Calu3 (cell line): Measurements from ENCODE around the gene MOAP1. TPM values are rescaled to one million over a fixed set of nuclear protein-coding genes. Genes with fewer than 3 reads are reported as not detected.

Experiments
- BruUV-seq: library from RNA; stranded (reverse); fragments of 400-500 nt; replicated peaks from 2 replicates; lab custom pipeline; 2021; lab: Mats Ljungman, UMichigan
- CTCF ChIA-PET: fragments of 300-600 bp; sonication (Branson Sonifier 250); formaldehyde crosslinking; loops from one replicate; lab custom pipeline; 2022; ENCODE audit warnings: antibody characterized with exemption; lab: Charles Lee
- DNase-seq: peaks from one replicate; pipeline ENCODE4 v3.0.0; 2022
- H3K27ac Mint-ChIP-seq: one replicate; pipeline ENCODE4 v1.8.0; 2022; ENCODE audit warnings: mixed read lengths; ENCODE audit not compliant: unreplicated experiment
- H3K27me3 Mint-ChIP-seq: one replicate; pipeline ENCODE4 v1.8.0; 2022; ENCODE audit warnings: mixed read lengths; ENCODE audit not compliant: unreplicated experiment
- H3K36me3 Mint-ChIP-seq: one replicate; pipeline ENCODE4 v1.8.0; 2022; ENCODE audit warnings: mild to moderate bottlenecking, moderate library complexity, mixed read lengths; ENCODE audit not compliant: insufficient read depth, unreplicated experiment
- H3K4me1 Mint-ChIP-seq: one replicate; pipeline ENCODE4 v1.8.0; 2022; ENCODE audit warnings: mild to moderate bottlenecking, low read depth, mixed read lengths; ENCODE audit not compliant: unreplicated experiment
- H3K4me3 Mint-ChIP-seq: one replicate; pipeline ENCODE4 v1.8.0; 2022; ENCODE audit warnings: mild to moderate bottlenecking, low read depth, moderate library complexity, mixed read lengths; ENCODE audit not compliant: unreplicated experiment
- H3K9me3 Mint-ChIP-seq: one replicate; pipeline ENCODE4 v1.8.0; 2022; ENCODE audit warnings: low read depth, mixed read lengths; ENCODE audit not compliant: unreplicated experiment
- intact Hi-C: fragments of 100-400 bp; cut with micrococcal nuclease; formaldehyde crosslinking; loops from one replicate; pipeline ENCODE4 v1.10.0; 2022; ENCODE audit not compliant: unreplicated experiment
- total RNA-seq: library from RNA; stranded (reverse); gene quantifications from 2 replicates; pipeline ENCODE4 v1.2.3, GENCODE V29; 2022
- TF ChIP-seq, protein P1 (sequence below): fragments of 200-600 bp; IDR thresholded peaks from one replicate; pipeline ENCODE4 v1.8.0; 2022; ENCODE audit warnings: antibody characterized with exemption; ENCODE audit not compliant: unreplicated experiment

The MOAP1 gene
- total RNA-seq, 1 experiment from 2014 or later = 20.0 TPM

DNA sequence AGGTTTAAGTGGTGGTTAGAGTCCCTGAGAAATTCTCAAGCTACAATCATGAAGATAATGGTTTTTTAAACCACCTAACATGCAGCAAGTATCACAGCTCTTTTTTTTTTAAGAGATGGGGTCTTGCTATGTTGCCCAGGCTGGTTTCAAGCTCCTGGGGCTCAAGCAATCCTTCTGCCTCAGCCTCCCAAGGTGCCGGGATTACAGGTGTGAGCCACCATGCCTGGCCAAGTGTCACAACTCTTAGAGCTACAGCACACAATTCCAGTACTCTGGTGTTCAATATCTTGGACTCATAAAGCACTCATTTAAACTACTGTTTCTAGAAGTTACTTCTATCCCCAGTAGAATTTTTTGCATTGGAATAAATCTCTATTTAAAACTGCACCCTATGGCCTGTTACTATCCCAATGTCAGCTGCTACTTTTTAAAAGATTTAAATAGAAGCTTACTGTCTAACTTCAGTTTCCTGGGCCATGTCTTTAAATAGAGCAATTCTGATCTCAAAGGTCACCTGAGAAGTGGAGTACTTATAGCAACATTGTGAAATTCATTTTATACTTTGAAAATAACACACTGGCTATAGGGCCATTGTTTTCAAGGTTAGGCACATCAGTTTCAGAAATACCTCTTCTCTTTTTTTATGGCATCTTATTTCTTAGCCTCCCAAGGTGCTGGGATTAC is 10.8 kb upstream of the MOAP1 start:
- Mint-ChIP-seq H3K27ac (no peak overlapping the region), H3K36me3 (no peaks in the 10 kb centered on the region), H3K9me3 (no peaks in the 10 kb centered on the region), H3K4me3 (no peak overlapping the region), H3K27me3 (no peaks in the 10 kb centered on the region), H3K4me1 (no peaks in the 10 kb centered on the region)
- TF ChIP-seq, protein P1, sequence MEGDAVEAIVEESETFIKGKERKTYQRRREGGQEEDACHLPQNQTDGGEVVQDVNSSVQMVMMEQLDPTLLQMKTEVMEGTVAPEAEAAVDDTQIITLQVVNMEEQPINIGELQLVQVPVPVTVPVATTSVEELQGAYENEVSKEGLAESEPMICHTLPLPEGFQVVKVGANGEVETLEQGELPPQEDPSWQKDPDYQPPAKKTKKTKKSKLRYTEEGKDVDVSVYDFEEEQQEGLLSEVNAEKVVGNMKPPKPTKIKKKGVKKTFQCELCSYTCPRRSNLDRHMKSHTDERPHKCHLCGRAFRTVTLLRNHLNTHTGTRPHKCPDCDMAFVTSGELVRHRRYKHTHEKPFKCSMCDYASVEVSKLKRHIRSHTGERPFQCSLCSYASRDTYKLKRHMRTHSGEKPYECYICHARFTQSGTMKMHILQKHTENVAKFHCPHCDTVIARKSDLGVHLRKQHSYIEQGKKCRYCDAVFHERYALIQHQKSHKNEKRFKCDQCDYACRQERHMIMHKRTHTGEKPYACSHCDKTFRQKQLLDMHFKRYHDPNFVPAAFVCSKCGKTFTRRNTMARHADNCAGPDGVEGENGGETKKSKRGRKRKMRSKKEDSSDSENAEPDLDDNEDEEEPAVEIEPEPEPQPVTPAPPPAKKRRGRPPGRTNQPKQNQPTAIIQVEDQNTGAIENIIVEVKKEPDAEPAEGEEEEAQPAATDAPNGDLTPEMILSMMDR = no peak
- intact Hi-C loops = no loop called here
- BruUV-seq = no TSS peak
- CTCF ChIA-PET = no interaction called here
- no peak for DNase-seq

DNA sequence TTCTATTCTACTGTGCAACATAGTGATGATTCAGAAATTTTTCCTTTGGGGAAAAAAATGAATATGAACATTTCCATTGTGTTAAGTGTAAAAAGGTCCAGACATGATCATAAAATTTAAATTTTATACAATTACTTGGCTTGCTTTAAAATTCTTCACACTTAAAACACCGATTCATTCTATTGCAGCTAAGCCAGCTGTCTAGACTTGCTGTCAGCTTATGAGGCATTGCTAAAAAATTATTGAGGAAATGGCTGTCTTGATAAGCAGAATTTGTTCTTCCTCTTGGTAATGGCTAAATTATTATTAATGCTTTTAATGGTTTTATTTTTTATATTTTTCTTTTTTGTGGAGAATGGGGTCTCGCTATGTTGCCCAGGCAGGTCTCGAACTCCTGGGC is 2.3 kb upstream of the MOAP1 start:
- no peaks in the 10 kb centered on the region for H3K27me3 Mint-ChIP-seq
- CTCF ChIA-PET = no interaction called here
- intact Hi-C loops = no loop called here
- H3K27ac Mint-ChIP-seq = no peak overlapping the region
- H3K4me1 Mint-ChIP-seq = peaks cover 16% of the 10 kb centered on the region
- peaks cover 26% of the 10 kb centered on the region for H3K36me3 Mint-ChIP-seq
- no peak overlapping the region for H3K4me3 Mint-ChIP-seq
- TF ChIP-seq, protein P1 = no peak
- H3K9me3 Mint-ChIP-seq = no peaks in the 10 kb centered on the region
- BruUV-seq = no TSS peak
- no peak for DNase-seq

DNA sequence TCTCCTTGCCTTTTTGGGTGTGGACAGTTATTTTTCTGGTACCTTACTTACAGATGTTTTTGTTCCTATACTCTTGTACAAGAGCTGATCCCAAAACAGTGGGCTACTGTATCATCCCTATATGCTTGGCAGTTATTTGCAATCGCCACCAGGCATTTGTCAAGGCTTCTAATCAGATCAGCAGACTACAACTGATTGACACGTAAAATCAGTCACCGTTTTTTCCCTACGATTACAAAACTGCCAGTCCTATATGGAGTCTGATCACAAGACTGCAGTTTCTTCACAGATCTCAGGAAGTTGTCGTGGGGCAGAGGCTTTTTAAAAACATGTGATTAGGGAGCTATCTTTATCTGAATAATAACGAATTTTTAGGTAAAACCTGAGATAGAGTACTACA is 1.8 kb upstream of the MOAP1 start:
- BruUV-seq = TSS peak; percentile 55
- Mint-ChIP-seq H3K27ac (no peak overlapping the region), H3K4me3 (peak overlapping the region; percentile 82), H3K36me3 (peaks cover 30% of the 10 kb centered on the region), H3K4me1 (peaks cover 16% of the 10 kb centered on the region), H3K9me3 (no peaks in the 10 kb centered on the region), H3K27me3 (no peaks in the 10 kb centered on the region)
- no peak for DNase-seq
- CTCF ChIA-PET = no interaction called here
- intact Hi-C loops = no loop called here
- TF ChIP-seq, protein P1 = no peak

DNA sequence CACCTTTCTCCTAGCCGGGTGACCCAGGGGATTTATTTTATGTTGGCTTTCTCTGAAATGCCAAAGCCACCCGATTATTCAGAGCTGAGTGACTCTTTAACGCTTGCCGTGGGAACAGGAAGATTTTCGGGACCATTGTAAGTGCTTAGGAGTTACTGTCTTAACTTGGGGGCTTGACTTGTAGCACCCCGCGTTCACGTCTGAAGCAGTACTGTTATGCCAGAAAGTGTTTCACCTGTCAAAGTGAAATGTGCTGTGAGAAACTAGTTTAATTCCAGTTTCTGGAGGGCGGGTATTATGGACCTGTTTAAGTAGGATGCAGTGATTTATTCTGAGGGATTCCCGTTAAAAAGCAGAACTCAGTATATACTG is 638 bp upstream of the MOAP1 start:
- Mint-ChIP-seq H3K4me1 (peaks cover 16% of the 10 kb centered on the region), H3K4me3 (peak overlapping the region; percentile 82), H3K9me3 (no peaks in the 10 kb centered on the region), H3K27me3 (no peaks in the 10 kb centered on the region), H3K36me3 (peaks cover 30% of the 10 kb centered on the region), H3K27ac (peak overlapping the region; percentile 81)
- BruUV-seq = no TSS peak
- TF ChIP-seq, protein P1 = no peak
- DNase-seq = no peak
- CTCF ChIA-PET = interaction anchor here (1.0 to 1.2 kb wide), 2 partner anchors 22 to 300 kb away, joined by 3 to 5 read pairs; partner anchors contain the start of genes GON7 and UBR7
- intact Hi-C loops = no loop called here
